Suprapubic skin (tissue), 4 donors: Measurements from ENCODE around the gene KRT81. TPM values are rescaled to one million over a fixed set of nuclear protein-coding genes. Genes with fewer than 3 reads are reported as not detected.

Experiments used
- DNase-seq, 2 donors: peaks; one replicate each; pipeline ENCODE4 v3.0.0-alpha.2; 2019; ENCODE audit warnings: low spot score in 2 of 2
- H3K27ac ChIP-seq: fragments of 200-600 bp; sonication (generic); one replicate; pipeline ENCODE4 v1.5.1; 2019
- H3K27me3 ChIP-seq: fragments of 200-600 bp; sonication (generic); one replicate; pipeline ENCODE4 v1.5.1; 2019
- H3K36me3 ChIP-seq: fragments of 200-600 bp; sonication (generic); one replicate; pipeline ENCODE4 v1.5.1; 2019
- H3K4me1 ChIP-seq: fragments of 200-600 bp; sonication (generic); one replicate; pipeline ENCODE4 v1.5.1; 2019
- H3K4me3 ChIP-seq: fragments of 200-600 bp; sonication (generic); one replicate; pipeline ENCODE4 v1.5.1; 2019; ENCODE audit warnings: mild to moderate bottlenecking
- H3K9me3 ChIP-seq: fragments of 200-600 bp; sonication (generic); one replicate; pipeline ENCODE4 v1.5.1; 2019
- EP300 ChIP-seq: sonication (generic); formaldehyde crosslinking; IDR thresholded peaks from one replicate; pipeline ENCODE4 v1.6.1; 2017; ENCODE audit warnings: antibody characterized with exemption
- POLR2A ChIP-seq, 2 donors: fragments of 450-650 bp; IDR thresholded peaks; one replicate each; pipeline ENCODE4 v1.6.1; 2017; ENCODE audit warnings: antibody characterized with exemption in 2 of 2, mild to moderate bottlenecking in 2 of 2, moderate library complexity in 2 of 2
- POLR2AphosphoS5 ChIP-seq, 3 donors: sonication (generic); formaldehyde crosslinking; IDR thresholded peaks; one replicate each; pipeline ENCODE4 v1.6.1; 2017; ENCODE audit warnings: antibody characterized with exemption in 3 of 3
- WGBS: methylation state at CpG from one replicate; pipeline ENCODE4 v1.1.5; 2018; 5-methylcytosine and 5-hydroxymethylcytosine counted together
- total RNA-seq, 4 donors: library from RNA; depleted of rRNA; stranded (reverse); fragments of >200 nt; gene quantifications; one replicate each; pipeline ENCODE4 v1.1.0, GENCODE V29; 2016
- TF ChIP-seq, protein P1 (sequence below), 2 donors: fragments of 200-600 bp in 1 of 2; fragments of 450-650 bp in 1 of 2; sonication (generic) in 1 of 2; IDR thresholded peaks; one replicate each; pipeline ENCODE4 v1.5.1; 2016 to 2019; ENCODE audit warnings: antibody characterized with exemption in 2 of 2, mild to moderate bottlenecking in 1 of 2, moderate library complexity in 1 of 2

The KRT81 gene
- total RNA-seq, 4 donors from 2014 or later: 0.72 to 346 (median 21.0) TPM

GRCh38 chr12:52284562-52285171 is 6.7 kb downstream of the KRT81 start:
- no peak overlapping the region for H3K27ac ChIP-seq
- H3K4me3 ChIP-seq: no peak overlapping the region
- WGBS: 73% methylated on average over 4 of the region's 4 CpGs
- TF ChIP-seq EP300 (no peak), POLR2A (IDR thresholded peaks at IDR 0.05) (no peak), POLR2AphosphoS5 (IDR thresholded peaks at IDR 0.05) (no peak)
- TF ChIP-seq, protein P1, sequence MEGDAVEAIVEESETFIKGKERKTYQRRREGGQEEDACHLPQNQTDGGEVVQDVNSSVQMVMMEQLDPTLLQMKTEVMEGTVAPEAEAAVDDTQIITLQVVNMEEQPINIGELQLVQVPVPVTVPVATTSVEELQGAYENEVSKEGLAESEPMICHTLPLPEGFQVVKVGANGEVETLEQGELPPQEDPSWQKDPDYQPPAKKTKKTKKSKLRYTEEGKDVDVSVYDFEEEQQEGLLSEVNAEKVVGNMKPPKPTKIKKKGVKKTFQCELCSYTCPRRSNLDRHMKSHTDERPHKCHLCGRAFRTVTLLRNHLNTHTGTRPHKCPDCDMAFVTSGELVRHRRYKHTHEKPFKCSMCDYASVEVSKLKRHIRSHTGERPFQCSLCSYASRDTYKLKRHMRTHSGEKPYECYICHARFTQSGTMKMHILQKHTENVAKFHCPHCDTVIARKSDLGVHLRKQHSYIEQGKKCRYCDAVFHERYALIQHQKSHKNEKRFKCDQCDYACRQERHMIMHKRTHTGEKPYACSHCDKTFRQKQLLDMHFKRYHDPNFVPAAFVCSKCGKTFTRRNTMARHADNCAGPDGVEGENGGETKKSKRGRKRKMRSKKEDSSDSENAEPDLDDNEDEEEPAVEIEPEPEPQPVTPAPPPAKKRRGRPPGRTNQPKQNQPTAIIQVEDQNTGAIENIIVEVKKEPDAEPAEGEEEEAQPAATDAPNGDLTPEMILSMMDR (IDR thresholded peaks at IDR 0.05): no peak
- no peaks in the 10 kb centered on the region for H3K36me3 ChIP-seq
- DNase-seq: peak in 1 of 2 donors; percentile 7
- H3K4me1 ChIP-seq: peaks cover 22% of the 10 kb centered on the region
- H3K27me3 ChIP-seq: no peaks in the 10 kb centered on the region
- H3K9me3 ChIP-seq: no peaks in the 10 kb centered on the region

DNA sequence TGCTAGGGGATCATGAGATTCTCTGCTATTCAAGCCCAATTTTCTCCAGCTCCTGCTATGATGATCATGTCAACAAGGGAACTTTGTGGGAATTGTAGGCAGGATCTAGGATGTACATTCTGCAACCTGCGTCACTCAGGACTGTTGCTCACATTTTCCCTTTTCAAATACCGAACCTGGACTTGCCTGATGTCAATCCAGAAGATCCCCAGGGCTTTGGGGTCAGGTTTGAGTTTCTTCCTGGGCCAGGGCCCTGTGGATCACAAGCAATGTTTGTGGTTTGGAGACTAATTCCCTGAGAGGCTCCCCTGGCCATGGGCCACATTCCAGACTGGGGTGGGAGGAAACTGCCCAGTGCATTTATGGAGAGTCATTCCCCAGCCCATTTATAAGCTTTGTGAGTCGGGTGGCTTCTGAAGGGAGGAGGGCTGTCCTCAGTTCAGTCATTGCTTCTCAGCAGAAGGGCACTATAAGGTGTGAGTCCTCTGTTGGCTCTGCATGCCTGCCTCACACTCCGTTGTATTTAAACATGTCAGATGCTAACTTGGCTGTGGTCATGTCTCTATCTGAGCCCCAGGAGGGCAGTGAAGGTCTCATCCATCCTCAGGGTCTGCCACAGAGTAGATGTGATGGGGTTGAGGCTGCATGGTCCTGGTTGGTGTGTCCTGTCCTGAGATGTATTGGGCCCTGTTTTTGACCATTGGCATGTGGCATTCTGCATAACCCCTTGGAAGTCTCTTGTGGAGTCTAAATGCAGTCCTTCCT is 10.4 kb downstream of the KRT81 start:
- H3K4me1 ChIP-seq: peaks cover 34% of the 10 kb centered on the region
- peak; percentile 90 to 93 for DNase-seq
- WGBS: 46% methylated on average over 4 of the region's 4 CpGs

DNA sequence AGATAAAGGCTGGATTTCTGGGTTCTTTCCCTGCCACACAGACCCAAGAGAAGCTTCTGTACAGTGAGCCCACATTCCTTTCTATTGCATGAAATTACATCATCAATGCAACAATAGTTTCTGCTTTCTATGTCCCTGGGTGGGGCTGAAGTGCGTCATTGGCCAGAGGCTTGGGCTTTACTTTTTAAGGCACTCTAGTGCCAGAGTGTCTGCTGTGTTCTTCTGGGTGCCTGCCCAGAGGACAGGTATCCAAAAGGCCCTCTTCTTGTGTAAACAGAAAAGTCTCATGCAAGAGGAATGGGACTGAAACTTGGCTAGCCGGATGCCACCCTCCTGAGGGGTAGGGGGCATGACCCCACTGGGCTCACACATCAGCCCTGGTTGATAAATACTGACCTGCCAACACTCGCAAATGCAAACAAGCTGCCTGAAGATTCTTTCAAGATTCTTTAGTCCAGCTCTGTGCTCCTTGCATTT is 11.0 kb downstream of the KRT81 start:
- Histone ChIP-seq H3K9me3 (no peaks in the 10 kb centered on the region), H3K4me3 (no peak overlapping the region), H3K27me3 (no peaks in the 10 kb centered on the region), H3K36me3 (no peaks in the 10 kb centered on the region), H3K27ac (peak overlapping the region; percentile 87), H3K4me1 (peaks cover 34% of the 10 kb centered on the region)
- peak in 2 of 3 donors; percentile 47 to 84 for TF ChIP-seq POLR2AphosphoS5 (IDR thresholded peaks at IDR 0.05)
- TF ChIP-seq, protein P1 (IDR thresholded peaks at IDR 0.05): no peak
- no peak for TF ChIP-seq POLR2A (IDR thresholded peaks at IDR 0.05)
- peak; percentile 95 for TF ChIP-seq EP300
- 52% methylated on average over 3 of the region's 3 CpGs for WGBS
- DNase-seq: peak; percentile 82 to 89

More for the DNA sequence above, 10.4 kb downstream of the KRT81 start:
- Histone ChIP-seq H3K36me3 (no peaks in the 10 kb centered on the region), H3K4me3 (no peak overlapping the region), H3K27me3 (no peaks in the 10 kb centered on the region), H3K9me3 (no peaks in the 10 kb centered on the region), H3K27ac (peak overlapping the region; percentile 87)
- no peak for TF ChIP-seq POLR2A (IDR thresholded peaks at IDR 0.05)
- TF ChIP-seq, protein P1 (IDR thresholded peaks at IDR 0.05): no peak
- TF ChIP-seq POLR2AphosphoS5 (IDR thresholded peaks at IDR 0.05): peak in 1 of 3 donors; percentile 4
- peak; percentile 51 for TF ChIP-seq EP300

GRCh38 chr12:52279422-52280318 is 11.7 kb downstream of the KRT81 start:
- TF ChIP-seq, protein P1 (IDR thresholded peaks at IDR 0.05): no peak
- TF ChIP-seq POLR2AphosphoS5 (IDR thresholded peaks at IDR 0.05) (no peak), POLR2A (IDR thresholded peaks at IDR 0.05) (no peak), EP300 (no peak)
- H3K36me3 ChIP-seq: no peaks in the 10 kb centered on the region
- peaks cover 34% of the 10 kb centered on the region for H3K4me1 ChIP-seq
- H3K9me3 ChIP-seq: no peaks in the 10 kb centered on the region
- no peaks in the 10 kb centered on the region for H3K27me3 ChIP-seq
- DNase-seq: peak; percentile 48 to 57
- WGBS: 84% methylated on average over 14 of the region's 14 CpGs
- no peak overlapping the region for H3K4me3 ChIP-seq
- peak overlapping the region; percentile 87 for H3K27ac ChIP-seq
